ENCODE results near the gene TIMM17B. TPM values are rescaled to one million over a fixed set of nuclear protein-coding genes. Genes with fewer than 3 reads are reported as not detected.
"Not testable (repeated sequence)": the region's sequence is repeated elsewhere in the genome, so short reads cannot be mapped to it uniquely, and the experiment has no call there.

Gene TIMM17B
- polyA plus RNA-seq, 6 donors from 2014 or later, result 77.1 to 97.2 (median 86.4) TPM

- no peak for DNase-seq
- Mint-ChIP-seq H3K27ac (peak overlapping the region in 1 of 6 donors; percentile 25), H3K27me3 (no peaks in the 10 kb centered on the region), H3K36me3 (no peaks in the 10 kb centered on the region), H3K9me3 (peaks cover 0 to 3% (median 0%) of the 10 kb centered on the region in 7 donors), H3K4me1 (no peaks in the 10 kb centered on the region), H3K4me3 (no peak overlapping the region)
- ATAC-seq (ENCODE audit: low read depth in 2 of 2), result no peak
Observed at GRCh38 chrX:48883729-48884128, 13.8 kb downstream of the TIMM17B start.

GRCh38 chrX:48876944-48877343, 20.6 kb downstream of the TIMM17B start:
- not testable (repeated sequence) for H3K9me3 Mint-ChIP-seq; H3K4me3 Mint-ChIP-seq; H3K27ac Mint-ChIP-seq; H3K27me3 Mint-ChIP-seq; H3K36me3 Mint-ChIP-seq; DNase-seq; H3K4me1 Mint-ChIP-seq; ATAC-seq (ENCODE audit: low read depth in 2 of 2)

DNA sequence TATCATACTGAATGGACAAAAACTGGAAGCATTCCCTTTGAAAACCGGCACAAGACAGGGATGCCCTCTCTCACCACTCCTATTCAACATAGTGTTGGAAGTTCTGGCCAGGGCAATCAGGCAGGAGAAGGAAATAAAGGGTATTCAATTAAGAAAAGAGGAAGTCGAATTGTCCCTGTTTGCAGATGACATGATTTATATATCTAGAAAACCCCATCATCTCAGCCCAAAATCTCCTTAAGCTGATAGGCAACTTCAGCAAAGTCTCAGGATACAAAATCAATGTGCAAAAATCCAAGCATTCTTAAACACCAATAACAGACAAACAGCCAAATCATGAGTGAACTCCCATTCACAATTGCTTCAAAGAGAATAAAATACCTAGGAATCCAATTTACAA, 25.6 kb downstream of the TIMM17B start:
- H3K36me3 Mint-ChIP-seq; H3K27me3 Mint-ChIP-seq; H3K4me3 Mint-ChIP-seq; DNase-seq; H3K9me3 Mint-ChIP-seq; H3K4me1 Mint-ChIP-seq; ATAC-seq (ENCODE audit: low read depth in 2 of 2); H3K27ac Mint-ChIP-seq: not testable (repeated sequence)

DNA sequence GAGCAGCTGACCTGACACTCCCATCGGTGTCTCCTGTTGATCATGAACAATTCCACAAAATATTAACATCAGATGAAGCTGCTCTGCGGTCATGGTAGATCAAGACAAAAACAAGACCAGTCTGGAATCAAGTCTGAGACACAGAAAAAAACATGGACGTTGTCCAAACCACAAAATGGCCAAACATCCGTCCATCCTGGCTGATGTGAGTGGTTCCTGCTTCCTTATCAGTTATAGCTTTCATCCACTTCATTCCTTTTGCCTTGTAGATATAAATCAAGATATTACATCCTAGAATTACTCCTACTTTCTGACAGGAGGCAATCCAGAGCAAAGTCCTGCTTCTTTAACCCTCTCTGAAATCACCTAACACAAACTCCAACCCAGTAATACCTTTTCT, 33.4 kb downstream of the TIMM17B start:
- Mint-ChIP-seq H3K27me3 (peaks cover 0 to 23% (median 0%) of the 10 kb centered on the region in 3 donors), H3K36me3 (no peaks in the 10 kb centered on the region), H3K9me3 (peaks cover 0 to 2% (median 0%) of the 10 kb centered on the region in 7 donors), H3K4me1 (no peaks in the 10 kb centered on the region), H3K4me3 (no peak overlapping the region), H3K27ac (no peak overlapping the region)
- no peak for DNase-seq
- no peak for ATAC-seq (ENCODE audit: low read depth in 2 of 2)

DNA sequence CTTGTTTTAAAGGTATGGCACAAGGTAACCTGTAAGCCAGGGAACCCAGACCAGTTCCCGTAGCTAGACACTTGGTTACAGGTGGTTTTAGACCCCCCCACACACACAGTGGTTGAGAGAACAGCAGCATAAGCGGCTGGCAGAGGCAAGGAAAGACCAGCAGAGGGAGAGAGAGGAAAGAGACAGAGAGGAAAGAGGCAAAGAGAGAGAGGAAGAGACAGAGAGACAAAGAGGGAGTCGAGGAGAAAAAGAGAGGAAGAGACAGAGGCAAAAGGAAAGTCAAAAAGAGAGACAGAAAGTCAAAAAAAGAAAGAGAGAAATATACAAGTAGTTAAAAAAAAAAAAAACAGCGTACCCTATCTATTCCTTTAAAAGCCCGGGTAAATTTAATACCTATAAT, 42.7 kb downstream of the TIMM17B start:
- Mint-ChIP-seq H3K27ac (no peak overlapping the region), H3K36me3 (peaks cover 0 to 8% of the 10 kb centered on the region in 2 donors), H3K9me3 (peaks cover 0 to 12% (median 0%) of the 10 kb centered on the region in 7 donors), H3K4me3 (no peak overlapping the region), H3K4me1 (peaks cover 0 to 7% (median 0%) of the 10 kb centered on the region in 3 donors), H3K27me3 (peaks cover 5 to 21% (median 16%) of the 10 kb centered on the region in 3 donors)
- ATAC-seq (ENCODE audit: low read depth in 2 of 2) (no peak), DNase-seq (no peak)

DNA sequence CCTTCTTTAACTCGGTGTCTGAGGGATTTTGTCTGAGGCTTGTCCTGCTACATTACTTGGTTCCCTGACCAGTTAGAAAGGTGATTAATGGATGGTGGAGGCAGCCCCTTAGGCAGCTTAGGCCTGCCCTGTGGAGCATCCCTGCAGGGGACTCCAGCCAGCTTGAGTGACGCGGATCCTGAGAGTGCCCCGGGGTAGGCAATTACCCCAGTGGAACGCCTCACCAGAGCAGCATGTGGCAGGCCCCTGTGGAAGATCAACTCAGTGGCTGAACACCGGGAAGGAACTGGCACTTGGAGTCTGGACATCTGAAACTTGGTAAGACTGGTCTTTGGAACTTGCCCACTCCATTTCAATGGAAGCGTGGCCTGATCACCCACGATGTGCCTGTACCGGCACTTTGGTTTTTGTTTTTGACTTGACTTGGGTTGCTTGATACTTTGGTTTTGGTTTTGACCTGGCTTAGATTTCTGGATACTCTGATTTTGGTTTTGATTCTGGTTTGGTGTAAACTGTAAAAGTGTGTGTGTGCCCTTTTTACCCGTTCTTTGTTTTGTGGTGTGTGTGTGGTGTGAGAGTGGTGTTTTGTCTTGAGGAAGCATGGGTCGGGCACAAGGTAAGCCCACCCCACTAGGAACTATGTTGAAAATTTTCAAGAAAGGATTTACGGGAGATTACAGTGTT, 43.3 kb downstream of the TIMM17B start:
- not testable (repeated sequence) for H3K4me3 Mint-ChIP-seq; ATAC-seq (ENCODE audit: low read depth in 2 of 2); H3K4me1 Mint-ChIP-seq; H3K36me3 Mint-ChIP-seq; DNase-seq
- peaks cover 5 to 21% (median 16%) of the 10 kb centered on the region in 3 donors for H3K27me3 Mint-ChIP-seq
- peak overlapping the region in 1 of 6 donors; percentile 45 for H3K27ac Mint-ChIP-seq
- peaks cover 0 to 12% (median 0%) of the 10 kb centered on the region in 7 donors for H3K9me3 Mint-ChIP-seq

DNA sequence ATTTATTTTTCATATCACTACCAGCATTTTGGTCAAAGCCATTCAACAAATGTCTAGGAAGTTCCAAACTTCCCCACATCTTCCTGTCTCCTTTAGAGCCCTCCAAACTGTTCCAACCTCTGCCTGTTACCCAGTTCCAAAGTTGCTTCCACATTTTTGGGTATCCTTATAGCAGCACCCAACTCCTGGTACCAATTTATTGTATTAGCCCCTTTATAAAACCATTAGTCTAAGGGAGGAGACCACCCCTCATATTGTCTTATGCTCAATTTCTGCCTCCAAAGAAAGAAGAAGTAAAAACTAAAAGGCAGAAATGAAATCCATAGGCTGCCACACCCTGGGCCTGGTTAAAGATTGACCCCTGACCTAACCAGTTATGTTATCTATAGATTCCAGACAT, 44.1 kb downstream of the TIMM17B start:
- H3K4me1 Mint-ChIP-seq; H3K4me3 Mint-ChIP-seq; DNase-seq; H3K36me3 Mint-ChIP-seq; ATAC-seq (ENCODE audit: low read depth in 2 of 2): not testable (repeated sequence)
- H3K27me3 Mint-ChIP-seq, result peaks cover 5 to 21% (median 16%) of the 10 kb centered on the region in 3 donors
- H3K9me3 Mint-ChIP-seq, result peaks cover 0 to 12% (median 0%) of the 10 kb centered on the region in 7 donors
- H3K27ac Mint-ChIP-seq, result peak overlapping the region in 1 of 6 donors; percentile 30

- DNase-seq (no peak), ATAC-seq (ENCODE audit: low read depth in 2 of 2) (no peak)
- peaks cover 5 to 21% (median 16%) of the 10 kb centered on the region in 3 donors for H3K27me3 Mint-ChIP-seq
Observed at GRCh38 chrX:48852857-48853256, 44.7 kb downstream of the TIMM17B start.

GRCh38 chrX:48848847-48849246, 48.7 kb downstream of the TIMM17B start:
- H3K27ac Mint-ChIP-seq, result no peak overlapping the region
- H3K9me3 Mint-ChIP-seq, result peaks cover 0 to 14% (median 0%) of the 10 kb centered on the region in 7 donors
- H3K4me3 Mint-ChIP-seq, result no peak overlapping the region

More at GRCh38 chrX:48852857-48853256, 44.7 kb downstream of the TIMM17B start:
- peaks cover 0 to 12% (median 0%) of the 10 kb centered on the region in 7 donors for H3K9me3 Mint-ChIP-seq
- peaks cover 0 to 7% (median 0%) of the 10 kb centered on the region in 3 donors for H3K4me1 Mint-ChIP-seq
- H3K27ac Mint-ChIP-seq, result no peak overlapping the region
- peaks cover 0 to 8% of the 10 kb centered on the region in 2 donors for H3K36me3 Mint-ChIP-seq
- H3K4me3 Mint-ChIP-seq, result no peak overlapping the region

More at GRCh38 chrX:48848847-48849246, 48.7 kb downstream of the TIMM17B start:
- ATAC-seq (ENCODE audit: low read depth in 2 of 2) (no peak), DNase-seq (no peak)
- H3K27me3 Mint-ChIP-seq, result peaks cover 0 to 11% (median 6%) of the 10 kb centered on the region in 3 donors
- peaks cover 0 to 8% of the 10 kb centered on the region in 2 donors for H3K36me3 Mint-ChIP-seq
- no peaks in the 10 kb centered on the region for H3K4me1 Mint-ChIP-seq

Other genes with a start within 250 kb of the TIMM17B start
- 10 to 100 TPM; 12.7 to 27.8 (median 19.4) TPM for gene WAS, start 214.0 kb downstream of the TIMM17B start, polyA plus RNA-seq (ENCODE audit: low read depth in 6 of 6)
- 10 to 100 TPM in 3 of 6 donors, 1 to 10 TPM in 3; 6.6 to 13.3 (median 10.1) TPM for gene SUV39H1, start 201.0 kb downstream of the TIMM17B start, polyA plus RNA-seq (ENCODE audit: low read depth in 6 of 6)
- not detected for gene GLOD5, start 136.0 kb downstream of the TIMM17B start, polyA plus RNA-seq (ENCODE audit: low read depth in 6 of 6)
- gene GATA1, start 111.2 kb downstream of the TIMM17B start, polyA plus RNA-seq (ENCODE audit: low read depth in 6 of 6), result under 1 TPM in 2 of 6 donors, not detected in 4; 0.23 to 0.27 TPM
- 10 to 100 TPM; 11.9 to 26.6 (median 21.2) TPM for gene HDAC6, start 95.7 kb downstream of the TIMM17B start, polyA plus RNA-seq (ENCODE audit: low read depth in 6 of 6)
- gene ERAS, start 71.3 kb downstream of the TIMM17B start, polyA plus RNA-seq (ENCODE audit: low read depth in 6 of 6), result under 1 TPM in 2 of 6 donors, not detected in 4; 0.51 to 0.92 TPM
- gene PCSK1N, start 62.2 kb downstream of the TIMM17B start, polyA plus RNA-seq (ENCODE audit: low read depth in 6 of 6), result under 1 TPM in 1 of 6 donors, not detected in 5; 0.57 TPM
- gene PQBP1, start 162 bp upstream of the TIMM17B start, polyA plus RNA-seq (ENCODE audit: low read depth in 6 of 6), result 100 to 1,000 TPM in 1 of 6 donors, 10 to 100 TPM in 5; 56.8 to 101 (median 83.6) TPM
- 10 to 100 TPM in 3 of 6 donors, 1 to 10 TPM in 3; 8.5 to 11.6 (median 10.0) TPM for gene SLC35A2, start 13.9 kb upstream of the TIMM17B start, polyA plus RNA-seq (ENCODE audit: low read depth in 6 of 6)
- gene PIM2, start 21.3 kb upstream of the TIMM17B start, polyA plus RNA-seq (ENCODE audit: low read depth in 6 of 6), result 100 to 1,000 TPM; 202 to 489 (median 254) TPM
- gene OTUD5, start 59.8 kb upstream of the TIMM17B start, polyA plus RNA-seq (ENCODE audit: low read depth in 6 of 6), result 10 to 100 TPM; 27.6 to 53.2 (median 39.1) TPM
- 1 to 10 TPM in 1 of 6 donors, under 1 TPM in 2, not detected in 3; 0.12 to 2.0 (median 0.18) TPM for gene KCND1, start 74.1 kb upstream of the TIMM17B start, polyA plus RNA-seq (ENCODE audit: low read depth in 6 of 6)
- 10 to 100 TPM in 5 of 6 donors, 1 to 10 TPM in 1; 9.3 to 26.8 (median 13.6) TPM for gene GRIPAP1, start 104.5 kb upstream of the TIMM17B start, polyA plus RNA-seq (ENCODE audit: low read depth in 6 of 6)
- 10 to 100 TPM in 1 of 6 donors, 1 to 10 TPM in 5; 4.5 to 11.4 (median 6.1) TPM for gene TFE3, start 145.6 kb upstream of the TIMM17B start, polyA plus RNA-seq (ENCODE audit: low read depth in 6 of 6)
- 1 to 10 TPM in 1 of 6 donors, under 1 TPM in 4, not detected in 1; 0.62 to 1.7 (median 0.79) TPM for gene CCDC120, start 161.2 kb upstream of the TIMM17B start, polyA plus RNA-seq (ENCODE audit: low read depth in 6 of 6)
- 10 to 100 TPM; 25.5 to 49.0 (median 38.8) TPM for gene PRAF2, start 176.2 kb upstream of the TIMM17B start, polyA plus RNA-seq (ENCODE audit: low read depth in 6 of 6)
- gene WDR45, start 182.1 kb upstream of the TIMM17B start, polyA plus RNA-seq (ENCODE audit: low read depth in 6 of 6), result 10 to 100 TPM; 50.0 to 84.9 (median 57.4) TPM
- gene GPKOW, start 226.0 kb upstream of the TIMM17B start, polyA plus RNA-seq (ENCODE audit: low read depth in 6 of 6), result 10 to 100 TPM; 17.9 to 33.9 (median 22.0) TPM